H1 (cell line): Measurements from ENCODE around the gene RNF32. TPM values are rescaled to one million over a fixed set of nuclear protein-coding genes. Genes with fewer than 3 reads are reported as not detected.

Source experiments
- CTCF ChIA-PET: fragments of 300-600 bp; sonication (Branson Sonifier 250); formaldehyde crosslinking; loops from one replicate; lab custom pipeline; 2021; ENCODE audit not compliant: partially characterized antibody; lab: Charles Lee
- POLR2A ChIA-PET: fragments of 300-600 bp; sonication (Branson Sonifier 250); formaldehyde crosslinking; loops from one replicate; lab custom pipeline; 2021; ENCODE audit warnings: inconsistent platforms; ENCODE audit not compliant: partially characterized antibody; lab: Charles Lee
- DNase-seq, 2 experiments: peaks; one replicate each; pipeline versions ENCODE4 v3.0.0 to v3.0.0-alpha.2; 2010 to 2022; ENCODE audit warnings: low spot score in 2 of 2, low read depth in 1 of 2, mixed read lengths in 1 of 2
- FAIRE-seq: peaks from 2 replicates; lab custom pipeline; 2011; peaks lifted over from hg19 to GRCh38; lab: Jason Lieb, UNC
- H2AFZ ChIP-seq: 2 replicates; pipeline ENCODE4 v1.8.1; 2012; ENCODE audit warnings: low read length, inconsistent platforms
- H2AK5ac ChIP-seq: 2 replicates; pipeline ENCODE4 v1.6.1; 2013; ENCODE audit warnings: low read depth, low read length
- H2BK120ac ChIP-seq: replicated peaks from 2 replicates; pipeline ENCODE3; 2013; ENCODE audit warnings: low read depth, low read length, inconsistent platforms
- H2BK12ac ChIP-seq: 2 replicates; pipeline ENCODE4 v1.6.1; 2013; ENCODE audit warnings: low read depth, low read length
- H2BK15ac ChIP-seq: 2 replicates; pipeline ENCODE4 v1.6.1; 2013; ENCODE audit warnings: low read length
- H2BK20ac ChIP-seq: 2 replicates; pipeline ENCODE4 v1.6.1; 2013; ENCODE audit warnings: low read length
- H2BK5ac ChIP-seq: 2 replicates; pipeline ENCODE4 v1.6.1; 2013; ENCODE audit warnings: low read depth, low read length
- H3K14ac ChIP-seq: 2 replicates; pipeline ENCODE4 v1.6.1; 2013; ENCODE audit warnings: inconsistent platforms; ENCODE audit not compliant: insufficient read length
- H3K18ac ChIP-seq: 2 replicates; pipeline ENCODE4 v1.6.1; 2013; ENCODE audit warnings: low read length; ENCODE audit errors: extremely low read depth
- H3K23ac ChIP-seq: 2 replicates; pipeline ENCODE4 v1.6.1; 2013; ENCODE audit warnings: inconsistent platforms; ENCODE audit not compliant: insufficient read length
- H3K23me2 ChIP-seq: 2 replicates; pipeline ENCODE4 v1.6.1; 2013; ENCODE audit warnings: low read depth, low read length
- H3K27ac ChIP-seq: 2 replicates; pipeline ENCODE4 v1.6.1; 2011; ENCODE audit warnings: low read depth, low read length, inconsistent platforms
- H3K27me3 ChIP-seq, 4 experiments: replicated peaks in 1 of 4; 1 replicate in 1 of 4; 2 replicates in 3 of 4; pipeline versions ENCODE4 v1.6.1 to v1.8.1; 2011 to 2013; ENCODE audit warnings: low read length in 3 of 4, mild to moderate bottlenecking in 3 of 4, inconsistent platforms in 2 of 4, mixed read lengths in 2 of 4, moderate library complexity in 1 of 4; ENCODE audit not compliant: control insufficient read depth in 3 of 4, insufficient read depth in 3 of 4; ENCODE audit errors: extremely low read depth in 1 of 4
- H3K36me3 ChIP-seq, 4 experiments: 2 replicates each; pipeline versions ENCODE4 v1.6.1 to v1.8.1; 2011 to 2013; ENCODE audit warnings: mild to moderate bottlenecking in 4 of 4, low read length in 3 of 4, moderate library complexity in 2 of 4, control low read depth in 1 of 4, inconsistent platforms in 1 of 4; ENCODE audit not compliant: insufficient read depth in 4 of 4, control insufficient read depth in 2 of 4
- H3K4ac ChIP-seq: replicated peaks from 2 replicates; pipeline ENCODE3; 2013; ENCODE audit warnings: low read length, low read depth, mixed read lengths, inconsistent platforms; ENCODE audit not compliant: insufficient read length
- H3K4me1 ChIP-seq, 4 experiments: replicated peaks in 1 of 4; 1 replicate in 1 of 4; 2 replicates in 3 of 4; pipeline versions ENCODE4 v1.6.1 to v1.8.1; 2011 to 2013; ENCODE audit warnings: low read length in 3 of 4, inconsistent platforms in 2 of 4, mixed read lengths in 1 of 4; ENCODE audit not compliant: insufficient read depth in 4 of 4, control insufficient read depth in 3 of 4
- H3K4me2 ChIP-seq, 2 experiments: 2 replicates each; pipeline versions ENCODE4 v1.6.1 to v1.8.1; 2011 to 2013; ENCODE audit warnings: low read depth in 2 of 2, low read length in 2 of 2, control low read depth in 1 of 2, inconsistent platforms in 1 of 2, mild to moderate bottlenecking in 1 of 2; ENCODE audit not compliant: insufficient read depth in 1 of 2
- H3K4me3 ChIP-seq, 4 experiments: fragments of 200-600, 300-600 bp in 1 of 4; sonication (generic), shearing (Covaris generic), sonication (Bioruptor Twin) in 1 of 4; 2 replicates each; pipeline versions ENCODE4 v1.5.1 to v1.8.1; 2011 to 2016; ENCODE audit warnings: low read length in 4 of 4, low read depth in 3 of 4, control low read depth in 2 of 4, inconsistent platforms in 2 of 4, mild to moderate bottlenecking in 2 of 4, mixed read lengths in 1 of 4, moderate library complexity in 1 of 4; ENCODE audit not compliant: insufficient read depth in 2 of 4; ENCODE audit errors: extremely low read depth in 1 of 4
- H3K56ac ChIP-seq: replicated peaks from 2 replicates; pipeline ENCODE3; 2013; ENCODE audit warnings: low read depth, mild to moderate bottlenecking, mixed read lengths, low read length, inconsistent platforms; ENCODE audit not compliant: insufficient read length
- H3K79me1 ChIP-seq: 2 replicates; pipeline ENCODE4 v1.6.1; 2013; ENCODE audit warnings: low read depth, low read length, control low read depth
- H3K79me2 ChIP-seq, 2 experiments: 2 replicates each; pipeline versions ENCODE4 v1.6.1 to v1.8.1; 2012 to 2013; ENCODE audit warnings: low read length in 2 of 2, mild to moderate bottlenecking in 2 of 2, inconsistent platforms in 1 of 2; ENCODE audit not compliant: insufficient read depth in 2 of 2, control insufficient read depth in 1 of 2
- H3K9ac ChIP-seq, 4 experiments: replicated peaks in 1 of 4; 1 replicate in 1 of 4; 2 replicates in 3 of 4; pipeline versions ENCODE4 v1.6.1 to v1.8.1; 2011 to 2013; ENCODE audit warnings: low read depth in 3 of 4, low read length in 3 of 4, control low read depth in 2 of 4, mild to moderate bottlenecking in 2 of 4, moderate library complexity in 2 of 4, inconsistent platforms in 1 of 4; ENCODE audit errors: extremely low read depth in 1 of 4
- H3K9me3 ChIP-seq, 2 experiments: 2 replicates each; pipeline versions ENCODE4 v1.6.1 to v1.8.1; 2012 to 2013; ENCODE audit warnings: mild to moderate bottlenecking in 2 of 2, moderate library complexity in 2 of 2, control low read depth in 1 of 2, inconsistent platforms in 1 of 2, low read depth in 1 of 2, low read length in 1 of 2, mixed read lengths in 1 of 2; ENCODE audit not compliant: insufficient read depth in 2 of 2
- H4K20me1 ChIP-seq, 2 experiments: replicated peaks in 1 of 2; 2 replicates each; pipeline versions ENCODE3 to v1.8.1; 2011 to 2013; ENCODE audit warnings: inconsistent platforms in 2 of 2, low read length in 2 of 2, mild to moderate bottlenecking in 1 of 2; ENCODE audit not compliant: insufficient read depth in 2 of 2, control insufficient read depth in 1 of 2
- H4K5ac ChIP-seq: 2 replicates; pipeline ENCODE4 v1.6.1; 2013; ENCODE audit warnings: low read length, low read depth, mixed read lengths, inconsistent platforms; ENCODE audit not compliant: insufficient read length
- H4K8ac ChIP-seq: 2 replicates; pipeline ENCODE4 v1.8.0; 2013; ENCODE audit warnings: mild to moderate bottlenecking, moderate library complexity, low read length, inconsistent platforms; ENCODE audit not compliant: insufficient read depth; ENCODE audit errors: extremely low read depth
- H4K91ac ChIP-seq: replicated peaks from 2 replicates; pipeline ENCODE3; 2013; ENCODE audit warnings: low read length, mixed read lengths, inconsistent platforms; ENCODE audit not compliant: insufficient read length
- ATF3 ChIP-seq: IDR thresholded peaks from 2 replicates; pipeline ENCODE4 v1.6.1; 2011; ENCODE audit warnings: low read depth, mild to moderate bottlenecking, low read length; ENCODE audit not compliant: insufficient read depth
- CHD1 ChIP-seq: IDR thresholded peaks from 2 replicates; pipeline ENCODE4 v1.6.1; 2012; ENCODE audit warnings: low read depth, low read length, improper control_type of control experiment
- CHD2 ChIP-seq: IDR thresholded peaks from 2 replicates; pipeline ENCODE4 v1.6.1; 2012; ENCODE audit warnings: low read length, improper control_type of control experiment
- KDM1A ChIP-seq: fragments of 200-600, 300-600 bp; sonication (generic); IDR thresholded peaks from 2 replicates; pipeline ENCODE4 v1.7.1; 2016; ENCODE audit warnings: mild to moderate bottlenecking, low read length, borderline replicate concordance
- MAFK ChIP-seq: IDR thresholded peaks from 2 replicates; pipeline ENCODE4 v1.6.1; 2012; ENCODE audit warnings: low read depth, mild to moderate bottlenecking, improper control_type of control experiment, low read length
- NANOG ChIP-seq: IDR thresholded peaks from 2 replicates; pipeline ENCODE4 v1.6.1; 2011; ENCODE audit warnings: low read length, low read depth, mild to moderate bottlenecking, inconsistent platforms; ENCODE audit not compliant: insufficient read depth, poor library complexity, severe bottlenecking
- POLR2A ChIP-seq, 2 experiments: IDR thresholded peaks; 1 replicate in 1 of 2; 2 replicates in 1 of 2; pipeline ENCODE4 v1.6.1; 2011; ENCODE audit warnings: low read depth in 2 of 2, low read length in 2 of 2, mild to moderate bottlenecking in 2 of 2; ENCODE audit errors: control extremely low read depth in 1 of 2
- RNF2 ChIP-seq: fragments of 200-900, 300-1000 bp; sonication (generic); IDR thresholded peaks from 2 replicates; pipeline ENCODE4 v1.7.1; 2016; ENCODE audit warnings: borderline replicate concordance, low read depth, mild to moderate bottlenecking, antibody characterized with exemption, low read length; ENCODE audit not compliant: poor library complexity, severe bottlenecking; ENCODE audit errors: missing control alignments
- SIN3A ChIP-seq, 2 experiments: IDR thresholded peaks in 1 of 2; conservative IDR thresholded peaks in 1 of 2; 2 replicates each; pipeline ENCODE4 v1.6.1; 2011 to 2012; ENCODE audit warnings: low read length in 2 of 2, improper control_type of control experiment in 1 of 2, low read depth in 1 of 2, mild to moderate bottlenecking in 1 of 2
- SP2 ChIP-seq: IDR thresholded peaks from 2 replicates; pipeline ENCODE4 v1.6.1; 2012; ENCODE audit warnings: mild to moderate bottlenecking, low read length, inconsistent platforms
- SP4 ChIP-seq: IDR thresholded peaks from 2 replicates; pipeline ENCODE4 v1.6.1; 2012; ENCODE audit warnings: low read length, inconsistent platforms
- SUZ12 ChIP-seq: fragments of 200-600 bp; sonication (generic); IDR thresholded peaks from 2 replicates; pipeline ENCODE4 v1.6.1; 2012; ENCODE audit warnings: mild to moderate bottlenecking, inconsistent platforms, low read length, moderate library complexity, mixed read lengths
- TCF12 ChIP-seq: IDR thresholded peaks from 2 replicates; pipeline ENCODE4 v1.6.1; 2011; ENCODE audit warnings: low read depth, mild to moderate bottlenecking, low read length
- YY1 ChIP-seq: IDR thresholded peaks from 2 replicates; pipeline ENCODE4 v1.6.1; 2011; ENCODE audit warnings: low read depth, mild to moderate bottlenecking, low read length
- WGBS, 2 experiments: shearing (Covaris generic) in 1 of 2; methylation state at CpG; one replicate each; pipeline versions ENCODE4 v1.1.6 to v1.1.7; 2013 to 2015; ENCODE audit warnings: low lambda C conversion rate in 2 of 2, mixed read lengths in 2 of 2, inconsistent platforms in 1 of 2, low coverage in 1 of 2, missing lambda C conversion rate in 1 of 2; ENCODE audit not compliant: insufficient replicate concordance in 2 of 2, insufficient coverage in 1 of 2, insufficient read length in 1 of 2; ENCODE audit errors: extremely low coverage in 1 of 2, missing lambda C conversion rate in 1 of 2; 5-methylcytosine and 5-hydroxymethylcytosine counted together
- polyA plus RNA-seq, 7 experiments: library from polyadenylated mRNA; depleted of rRNA in 3 of 7; stranded (reverse) in 5 of 7; unstranded in 2 of 7; fragments of >200 nt in 5 of 7; fragments of 200-250 nt in 2 of 7; gene quantifications; 1 replicate in 5 of 7; 2 replicates in 1 of 7; 4 replicates in 1 of 7; pipeline versions ENCODE4 v1.2.1 to v1.2.3, GENCODE V29; 2011 to 2013; ENCODE audit warnings: missing spikeins in 2 of 7, mixed read lengths in 2 of 7
- total RNA-seq: library from RNA; stranded (reverse); fragmentation: NEBNext Ultra II Directional; extraction: Animal tissue kit (Norgen Biotek cat#: 25700); gene quantifications from 2 replicates; pipeline ENCODE4 v1.2.1, GENCODE V29; 2021

The RNF32 gene
- total and polyA plus RNA-seq, 2 of the 8 experiments (the other 6 are each of a cell fraction or from before 2014, with no cell fraction given) = 0.48 to 1.2 TPM

DNA sequence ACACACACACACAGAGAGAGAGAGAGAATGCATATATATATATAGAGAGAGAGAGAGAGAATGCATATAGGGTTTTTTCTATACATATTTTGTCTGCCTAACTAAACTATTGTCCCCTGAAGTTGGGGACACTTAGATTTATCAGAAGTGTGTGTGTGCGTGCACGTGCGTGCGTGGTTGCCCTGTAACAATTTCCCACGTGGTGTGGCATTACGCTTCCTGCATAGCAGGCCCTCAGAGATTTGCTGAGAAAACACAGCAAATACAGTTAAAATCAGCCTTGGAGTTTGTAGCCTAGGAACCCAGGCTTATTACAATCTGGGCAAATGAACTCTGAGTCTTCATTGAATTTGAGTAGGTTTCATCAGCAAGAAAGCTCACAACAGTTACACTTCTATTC is 14.7 kb downstream of the RNF32 start:
- 0 out of 4 replicates have a peak, but pooled peaks cover 0 to 2% of the 10 kb centered on the region in 2 experiments for H3K9me3 ChIP-seq
- H2BK120ac ChIP-seq = no peak overlapping the region
- H3K79me2 ChIP-seq = no peaks in the 10 kb centered on the region
- H3K79me1 ChIP-seq = no peaks in the 10 kb centered on the region
- H4K8ac ChIP-seq = no peak overlapping the region
- H3K4ac ChIP-seq = no peak overlapping the region
- H4K91ac ChIP-seq = no peak overlapping the region
- H3K4me2 ChIP-seq = no peak overlapping the region
- H2AFZ ChIP-seq = no peak overlapping the region
- FAIRE-seq (no peak), DNase-seq (no peak)
- no peak overlapping the region for H3K27ac ChIP-seq
- H3K36me3 ChIP-seq = no peaks in the 10 kb centered on the region
- H4K5ac ChIP-seq = no peak overlapping the region
- peak overlapping the region; percentile 78; the same call in 1 of the 2 replicates for H2AK5ac ChIP-seq
- no peaks in the 10 kb centered on the region for H3K27me3 ChIP-seq
- 82% methylated on average over 6 of the region's 6 CpGs; no CpG with 5 or more reads in 1 of the 2 experiments for WGBS, 2 experiments
- no peak overlapping the region for H2BK20ac ChIP-seq
- H3K18ac ChIP-seq = no peak overlapping the region
- H3K4me1 ChIP-seq = peaks cover 0 to 3% (median 0%) of the 10 kb centered on the region in 4 experiments; a peak in 1 of 7 replicates
- H3K14ac ChIP-seq = no peak overlapping the region
- H4K20me1 ChIP-seq = no peaks in the 10 kb centered on the region
- no peak overlapping the region for H3K56ac ChIP-seq
- no peaks in the 10 kb centered on the region for H3K23me2 ChIP-seq
- H3K9ac ChIP-seq = no peak overlapping the region
- ChIA-PET CTCF (interaction anchor here (0.9 to 1.0 kb wide), 2 partner anchors 8 to 20 kb away, joined by 3 to 5 read pairs; no protein-coding TSS in a partner anchor), POLR2A (interaction anchor here (3.5 kb wide), 1 partner anchor 9 kb away, joined by 15 read pairs; no protein-coding TSS in a partner anchor)
- H2BK15ac ChIP-seq = no peak overlapping the region
- H2BK5ac ChIP-seq = no peak overlapping the region
- H3K23ac ChIP-seq = no peak overlapping the region
- H3K4me3 ChIP-seq = no peak overlapping the region
- H2BK12ac ChIP-seq = no peak overlapping the region
- no peak for TF ChIP-seq NANOG
- no peak for TF ChIP-seq SP4
- TF ChIP-seq MAFK = no peak
- TF ChIP-seq YY1 = no peak
- no peak for TF ChIP-seq CHD2
- no peak for TF ChIP-seq POLR2A (IDR thresholded peaks at IDR 0.05; ENCODE audit: control extremely low read depth in 1 of 2, low read depth in 2 of 2, low read length in 2 of 2)
- no peak for TF ChIP-seq KDM1A
- TF ChIP-seq SIN3A (conservative IDR thresholded peaks at IDR 0.05 in 1 of 2, IDR thresholded peaks at IDR 0.05 in 1 of 2; ENCODE audit: low read depth in 1 of 2, low read length in 2 of 2) = no peak
- TF ChIP-seq RNF2 = no peak
- TF ChIP-seq TCF12 = no peak
- TF ChIP-seq SP2 = no peak
- no peak for TF ChIP-seq ATF3
- no peak for TF ChIP-seq SUZ12
- no peak for TF ChIP-seq CHD1
